Activated T-cell treated with anti-CD3 and anti-CD28 coated beads, Interleukin-2, amount 50 U/mL, for 48 hours (primary cell): ENCODE data around the gene IDUA.

ENCODE experiments used
- DNase-seq, 2 experiments: peaks; one replicate each; pipeline ENCODE4 v3.0.0-alpha.2; 2020

IDUA gene

GRCh38 chr4:1001561-1002130 is 14.8 kb downstream of the IDUA start:
- no peak for DNase-seq

DNA sequence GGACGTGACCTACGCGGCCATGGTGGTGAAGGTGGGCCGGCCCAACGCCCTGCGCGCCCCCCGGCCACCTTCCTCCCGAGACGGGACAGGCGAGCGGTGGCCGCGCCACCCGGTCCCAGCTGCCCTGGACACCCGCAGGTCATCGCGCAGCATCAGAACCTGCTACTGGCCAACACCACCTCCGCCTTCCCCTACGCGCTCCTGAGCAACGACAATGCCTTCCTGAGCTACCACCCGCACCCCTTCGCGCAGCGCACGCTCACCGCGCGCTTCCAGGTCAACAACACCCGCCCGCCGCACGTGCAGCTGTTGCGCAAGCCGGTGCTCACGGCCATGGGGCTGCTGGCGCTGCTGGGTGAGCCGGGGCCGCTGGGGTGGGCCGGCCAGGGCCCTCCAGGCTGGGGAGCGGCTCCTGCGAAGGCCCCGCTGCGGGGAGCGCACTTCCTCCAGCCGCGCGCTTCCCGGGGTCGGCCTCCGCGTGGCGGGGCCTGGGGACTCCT is 15.3 kb downstream of the IDUA start:
- no peak for DNase-seq

- no peak for DNase-seq
Observed at GRCh38 chr4:1002631-1003251, 15.9 kb downstream of the IDUA start.

GRCh38 chr4:1003271-1004070 is 16.6 kb downstream of the IDUA start:
- DNase-seq = no peak

GRCh38 chr4:1004071-1004418 is 17.2 kb downstream of the IDUA start:
- DNase-seq = no peak

DNA sequence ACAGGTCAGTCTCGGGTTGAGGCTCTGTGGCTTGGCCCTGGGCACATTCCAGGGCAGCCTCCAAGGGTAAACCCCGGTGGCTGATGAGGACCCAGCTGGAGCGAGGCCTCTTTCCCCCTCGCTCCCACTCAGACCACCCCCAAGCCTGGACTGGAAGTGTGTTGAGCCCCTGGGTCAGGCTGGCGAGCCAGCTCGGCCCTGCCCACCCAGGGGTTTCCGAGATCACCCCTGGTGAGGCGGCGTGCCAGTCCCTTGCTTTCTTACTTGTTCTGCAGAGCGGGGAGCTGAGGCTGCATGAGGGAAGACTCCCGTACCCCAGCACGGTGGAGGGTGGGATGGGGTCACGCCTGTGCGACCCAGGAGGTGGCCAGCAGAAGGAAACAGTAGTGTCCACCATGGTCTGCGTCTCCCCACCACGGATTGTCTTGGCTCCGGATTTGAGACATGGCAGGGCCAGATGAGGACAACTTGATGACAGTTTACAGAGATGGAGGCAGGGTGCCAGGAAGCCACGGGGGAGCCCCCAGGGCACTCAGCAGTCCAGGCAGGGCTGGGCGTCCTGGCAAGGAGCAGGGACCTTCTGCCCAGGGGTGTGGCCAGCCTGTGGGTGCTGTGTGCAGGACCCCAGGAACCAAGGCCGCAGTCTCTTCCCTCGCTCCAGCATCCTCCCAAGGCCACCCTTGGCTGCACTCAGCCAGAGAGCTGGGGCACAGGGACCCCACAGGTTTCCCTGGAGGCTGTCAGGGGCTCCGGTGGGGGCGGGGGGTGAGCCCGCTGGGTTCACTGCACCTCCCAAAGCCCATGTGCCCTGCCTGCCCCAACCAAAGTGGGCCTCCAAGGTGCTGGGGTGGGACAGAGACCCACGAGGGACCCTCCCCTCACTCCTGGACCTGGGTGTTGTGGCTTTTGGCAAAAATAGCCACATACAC is 18.0 kb downstream of the IDUA start:
- DNase-seq = no peak

GRCh38 chr4:1006856-1007255 is 20.0 kb downstream of the IDUA start:
- no peak for DNase-seq

DNA sequence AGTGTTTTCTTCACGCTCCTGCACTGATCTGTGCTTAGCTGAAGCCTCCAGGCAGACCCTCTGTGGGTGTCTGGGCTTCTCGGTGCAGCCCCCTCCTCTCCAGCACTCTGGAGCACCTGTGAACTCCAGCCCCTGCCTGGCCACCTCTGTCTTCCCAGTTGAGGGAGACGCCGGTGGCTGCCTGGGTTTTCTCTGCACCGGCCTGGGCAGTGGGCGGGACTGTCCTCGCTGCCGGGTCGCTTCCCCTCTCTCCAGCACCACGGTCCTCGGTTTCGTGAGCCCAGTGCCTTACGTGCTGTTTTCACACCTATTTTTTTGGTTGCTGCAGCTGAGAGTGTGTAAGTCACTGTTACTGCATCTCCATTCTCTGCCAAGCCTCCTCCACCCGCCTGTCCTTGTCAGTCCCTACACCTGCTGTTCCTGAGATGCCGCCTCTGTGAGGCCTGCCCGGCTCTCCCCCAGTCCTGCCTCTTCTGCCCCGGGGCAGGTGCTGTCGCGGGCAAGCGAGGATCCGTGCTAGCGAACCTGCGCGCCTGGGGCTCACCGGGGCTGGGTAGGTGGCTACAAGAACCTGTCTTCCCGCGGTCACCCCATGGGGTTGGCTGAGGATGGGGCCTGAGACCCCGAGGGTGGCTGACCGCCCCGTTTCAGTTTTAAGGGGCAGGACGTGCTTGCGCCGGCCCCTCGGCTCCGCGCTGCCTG is 22.1 kb downstream of the IDUA start:
- peak; percentile 52 to 62 for DNase-seq

DNA sequence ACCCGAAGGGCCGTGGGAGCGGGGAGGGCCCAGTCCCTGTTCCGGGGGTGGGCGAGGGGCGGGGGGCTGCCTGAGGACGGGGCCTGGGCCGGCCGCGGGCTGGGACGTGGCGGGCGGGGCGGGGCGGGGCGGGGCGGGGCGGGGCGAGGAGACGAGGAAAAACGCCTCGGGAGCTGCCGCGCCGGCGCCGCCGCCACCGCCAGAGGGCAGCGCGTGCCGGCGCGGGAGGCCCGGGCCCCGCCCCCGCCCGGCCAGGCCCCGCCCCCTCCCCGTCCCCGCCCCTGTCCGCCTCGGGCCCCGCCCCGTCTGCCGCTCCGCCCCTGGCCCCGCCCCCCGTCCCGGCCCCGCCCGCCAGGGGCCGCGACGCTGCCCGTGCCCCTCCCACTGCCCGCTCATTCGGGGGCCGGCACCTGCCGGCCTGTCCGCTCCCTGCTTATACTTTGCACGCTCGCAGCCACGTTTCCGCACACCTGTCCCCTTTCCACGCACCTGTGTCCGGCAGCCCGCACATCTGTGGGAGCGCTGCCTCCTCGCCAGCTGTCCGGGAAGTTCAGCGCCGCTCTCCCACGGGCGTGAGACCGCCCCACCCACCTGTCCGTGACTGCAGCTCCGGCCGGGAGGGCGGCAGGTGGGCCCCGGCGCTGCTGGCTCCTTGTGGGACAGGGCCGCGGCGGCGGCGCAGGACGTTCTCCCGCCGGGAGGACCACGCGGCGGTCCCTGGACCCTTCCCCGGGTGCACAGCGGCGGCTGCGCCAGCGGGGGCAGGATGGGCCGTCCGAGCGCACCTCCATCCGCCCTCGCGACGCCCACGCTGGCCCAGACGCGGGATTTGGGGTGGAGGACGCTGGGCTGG is 22.9 kb downstream of the IDUA start:
- peak; percentile 75 to 78 for DNase-seq

DNA sequence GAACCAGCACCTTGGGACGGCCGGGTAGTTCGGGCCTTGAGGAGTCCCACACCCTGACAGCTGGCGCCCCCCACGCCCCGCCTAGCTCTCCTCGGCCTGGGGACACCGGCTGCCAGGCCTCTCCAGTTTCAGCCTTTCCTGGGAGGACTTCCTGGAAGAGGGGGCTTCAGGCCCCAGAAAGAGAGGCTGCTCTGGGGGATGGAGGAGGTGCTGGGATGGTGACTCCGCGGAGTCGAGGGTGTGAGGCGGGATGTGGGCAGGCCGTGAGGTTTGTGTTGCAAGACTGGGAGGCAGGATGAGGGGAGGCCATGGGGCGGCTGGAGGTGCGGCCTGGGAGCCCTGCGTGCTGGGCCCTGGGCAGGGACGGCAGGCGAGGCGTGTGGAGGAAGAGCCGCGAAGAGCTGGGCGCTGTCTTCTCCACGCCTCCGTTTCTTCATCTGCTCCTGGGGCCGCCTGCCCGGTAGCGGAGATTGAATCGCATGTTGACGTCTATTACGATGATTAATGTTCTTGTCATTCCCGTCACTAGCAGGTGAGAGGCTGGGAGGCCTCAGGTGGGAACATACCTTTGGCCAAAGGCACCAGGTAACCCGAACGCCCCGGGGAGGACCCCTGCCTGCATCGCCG is 23.7 kb downstream of the IDUA start:
- peak; percentile 83 to 87 for DNase-seq

DNA sequence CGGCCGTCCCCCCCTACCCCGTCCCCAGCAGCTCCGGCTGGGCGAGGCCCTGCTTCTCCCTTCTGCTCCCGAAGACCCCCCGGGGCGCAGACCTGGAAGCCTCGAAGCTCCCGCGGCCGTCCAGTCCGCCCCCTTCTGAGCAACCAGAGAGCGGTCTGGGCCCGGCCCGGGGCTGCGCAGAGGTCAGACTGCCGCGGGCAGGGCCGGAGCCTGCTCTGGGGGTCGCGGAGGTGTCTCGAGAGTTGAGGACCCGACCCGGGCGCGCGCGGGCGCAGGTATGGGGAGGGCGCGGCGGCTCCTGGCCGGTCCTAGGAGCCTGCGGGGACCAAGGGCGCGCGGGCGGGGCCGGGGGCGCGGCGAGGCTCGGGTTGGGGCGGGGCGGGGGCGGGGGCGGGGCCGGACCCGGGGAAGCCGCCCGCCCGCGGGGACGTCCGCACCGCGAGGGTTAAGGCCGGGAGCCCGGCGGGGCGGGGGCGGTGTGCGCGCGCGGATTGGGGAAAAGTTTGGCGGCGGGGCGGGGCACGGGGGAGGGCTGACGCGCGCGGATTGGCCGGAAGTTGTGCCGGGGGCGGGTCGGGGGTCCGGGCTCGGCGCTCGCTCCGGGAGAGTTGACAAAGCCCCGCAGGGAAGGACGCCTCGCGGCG is 24.3 kb downstream of the IDUA start, which contains the start of gene FGFRL1:
Gene FGFRL1 (plus strand): TSS at position 605 of the 644 bp plus-strand sequence. CDS start 860 bp downstream, outside the sequence.
- peak; percentile 92 to 95 for DNase-seq

DNA sequence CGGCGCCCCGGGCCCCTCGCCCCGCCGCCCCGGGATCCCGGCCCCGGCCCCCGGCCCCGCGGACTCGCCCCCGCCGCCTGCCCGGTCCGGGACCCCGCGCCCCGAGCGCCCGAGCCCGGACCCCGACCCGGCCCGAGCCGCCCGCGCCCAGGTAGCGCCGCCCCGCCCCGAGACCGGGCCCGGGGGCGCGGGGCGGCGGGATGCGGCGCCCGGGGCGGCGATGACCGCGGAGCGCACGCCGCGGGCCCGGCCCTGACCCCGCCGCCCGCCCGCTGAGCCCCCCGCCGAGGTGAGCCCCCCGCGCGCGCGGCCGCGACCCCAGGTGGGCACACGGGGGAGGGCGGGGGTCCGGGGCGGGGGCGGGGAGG is 24.8 kb downstream of the IDUA start:
- no peak for DNase-seq

DNA sequence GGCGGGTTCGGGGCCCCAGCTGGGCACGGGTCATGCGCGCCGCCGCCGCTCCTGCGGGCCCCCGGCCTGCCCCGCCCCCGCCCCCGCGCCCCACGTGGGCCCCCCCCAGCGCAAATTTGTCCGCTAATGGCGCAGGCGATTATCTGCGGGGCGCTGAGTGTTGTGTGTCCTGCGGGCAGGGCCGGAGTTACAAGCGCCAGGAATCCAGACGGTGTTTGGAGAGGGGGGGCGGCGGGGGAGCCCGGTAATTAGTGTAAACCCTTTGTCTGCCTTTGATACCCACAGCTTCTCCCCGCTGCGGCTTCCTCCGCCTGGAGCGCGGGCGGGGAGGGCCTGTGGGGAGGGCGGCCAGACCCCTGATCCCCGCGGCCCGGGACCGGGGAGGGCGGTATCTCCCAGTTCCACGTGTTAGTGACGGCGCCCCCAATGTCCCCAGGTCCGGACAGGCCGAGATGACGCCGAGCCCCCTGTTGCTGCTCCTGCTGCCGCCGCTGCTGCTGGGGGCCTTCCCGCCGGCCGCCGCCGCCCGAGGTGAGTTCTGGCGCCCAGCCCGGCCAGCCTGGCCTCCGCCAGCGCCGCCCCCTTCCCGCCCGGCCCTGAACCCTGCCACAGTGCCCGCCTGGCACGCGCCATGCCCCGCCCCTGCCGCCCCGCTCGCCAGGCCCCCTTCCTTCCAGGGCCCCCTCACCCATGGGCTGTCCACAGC is 25.3 kb downstream of the IDUA start:
- peak in 1 of 2 experiments; percentile 53 for DNase-seq

DNA sequence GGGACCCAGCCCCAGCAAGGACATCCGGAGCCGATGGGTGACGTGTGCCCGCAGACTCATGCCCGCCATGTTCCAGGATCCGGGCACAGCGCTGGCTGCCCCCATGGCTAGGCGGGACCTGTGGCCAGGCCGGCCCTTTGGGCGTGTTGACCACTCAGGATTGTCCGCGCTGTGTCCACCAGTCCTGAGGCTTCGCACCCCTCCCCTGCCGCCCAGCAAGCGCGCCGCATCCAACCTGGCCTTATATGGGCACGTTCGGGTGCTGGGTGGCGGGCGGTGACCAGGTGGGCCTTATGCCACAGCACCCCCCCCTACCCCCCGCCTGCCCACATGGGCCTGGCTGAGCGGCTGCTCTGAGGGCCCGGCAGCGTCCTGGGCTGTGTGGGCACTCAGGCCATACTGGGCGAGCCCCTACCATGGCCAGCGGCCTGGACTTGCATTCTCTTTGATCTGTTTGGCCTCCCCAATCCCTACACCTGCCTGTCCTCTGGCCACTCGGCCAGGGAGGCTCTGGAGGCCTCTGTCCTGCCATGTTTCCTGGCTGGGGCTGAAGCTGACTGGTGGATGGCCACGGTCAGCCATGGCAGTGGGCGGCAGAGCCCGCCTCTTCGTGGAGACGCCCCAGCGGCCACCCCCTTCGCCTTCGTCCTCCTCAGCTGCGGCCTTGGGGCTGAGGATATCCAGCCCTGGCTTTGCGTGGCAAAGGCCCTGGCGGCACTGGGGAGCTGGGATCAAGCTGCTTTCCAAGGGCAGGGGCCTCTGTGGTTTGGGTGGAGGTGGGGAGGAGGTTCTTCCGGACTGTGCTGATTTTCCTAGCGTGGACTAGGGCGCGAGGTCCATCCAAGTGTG is 26.6 kb downstream of the IDUA start:
- no peak for DNase-seq

- no peak for DNase-seq
Observed at GRCh38 chr4:1014291-1015167, 27.7 kb downstream of the IDUA start.

GRCh38 chr4:1015179-1015578 is 28.3 kb downstream of the IDUA start:
- DNase-seq = no peak

DNA sequence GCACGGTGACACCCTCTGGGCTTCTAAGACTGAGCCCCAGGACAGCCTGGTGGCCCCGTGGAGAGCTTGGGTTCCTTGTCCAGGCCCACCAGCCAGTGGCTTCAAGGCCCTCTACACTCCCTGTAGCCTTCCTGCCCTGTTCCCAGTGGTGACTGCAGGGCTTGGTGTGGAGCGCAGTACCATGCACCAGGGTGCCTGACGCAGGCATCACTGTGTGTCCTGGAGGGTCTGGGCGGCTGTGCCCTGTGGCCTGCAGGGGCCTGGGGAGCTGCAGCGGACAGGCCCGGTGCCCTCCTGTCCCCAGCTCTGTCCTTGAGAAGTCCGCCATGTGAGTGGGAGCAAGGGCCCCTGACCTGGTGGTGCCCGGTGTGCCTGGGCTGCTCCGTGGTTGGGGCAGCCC is 28.9 kb downstream of the IDUA start:
- no peak for DNase-seq

DNA sequence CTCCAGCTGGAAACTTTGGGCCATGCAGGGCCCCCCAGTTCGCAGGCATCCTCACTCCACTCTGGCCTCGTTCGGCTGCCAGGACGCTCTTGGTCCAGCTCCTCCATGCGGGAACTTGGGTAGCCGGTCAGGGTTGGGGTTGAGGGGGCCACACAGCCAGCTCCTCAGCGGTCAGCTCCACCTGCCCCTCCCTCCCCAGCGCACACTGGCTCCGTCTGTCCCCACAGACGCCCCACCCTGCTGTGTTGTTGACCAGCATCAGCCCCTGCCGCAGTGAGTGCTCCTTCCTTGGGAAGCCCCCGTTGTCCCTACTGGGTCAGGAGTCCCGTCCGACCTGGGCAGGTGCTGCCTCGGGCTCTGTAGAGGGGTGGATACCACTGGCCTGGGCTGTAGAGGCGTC is 30.4 kb downstream of the IDUA start:
- no peak for DNase-seq
